Measurements from ENCODE around the gene P2RY2. TPM values are rescaled to one million over a fixed set of nuclear protein-coding genes. Genes with fewer than 3 reads are reported as not detected.

P2RY2 gene
- polyA plus RNA-seq, 1 of the 3 experiments (the other 2 are of a cell fraction) = 0.12 TPM

GRCh38 chr11:73280626-73281025 lies 62.5 kb downstream of the P2RY2 start:
- Histone ChIP-seq H3K4me3 (ENCODE audit: low read depth in 2 of 2, low read length in 1 of 2) (no peak overlapping the region), H3K4me2 (no peak overlapping the region), H2AFZ (ENCODE audit: low read depth) (no peak overlapping the region), H3K9me2 (no peaks in the 10 kb centered on the region), H3K9me3 (no peaks in the 10 kb centered on the region), H3K27me3 (ENCODE audit: insufficient read depth) (no peaks in the 10 kb centered on the region), H3F3A (replicated peaks; ENCODE audit: insufficient read depth) (no peaks in the 10 kb centered on the region), H3K36me3 (replicated peaks in 1 of 2; ENCODE audit: control insufficient read depth in 1 of 2, insufficient read depth in 2 of 2, low read length in 1 of 2) (no peaks in the 10 kb centered on the region), H3K79me2 (ENCODE audit: insufficient read depth) (no peaks in the 10 kb centered on the region), H3K27ac (ENCODE audit: low read depth in 2 of 2, low read length in 1 of 2) (no peak overlapping the region), H3K9ac (no peak overlapping the region), H3K4me1 (ENCODE audit: control insufficient read depth in 1 of 2, insufficient read depth in 2 of 2, low read depth in 1 of 2, low read length in 1 of 2) (peaks cover 0 to 20% of the 10 kb centered on the region in 2 experiments; a peak in 1 of 4 replicates), H4K20me1 (ENCODE audit: insufficient read depth) (no peaks in the 10 kb centered on the region)
- no peak for DNase-seq
- WGBS (ENCODE audit: low lambda C conversion rate) = 87% methylated on average over 5 of the region's 5 CpGs
- CTCF ChIA-PET = interaction anchor here (1.0 to 14.8 kb wide), 7 partner anchors 10 to 450 kb away, joined by 3 to 283 read pairs (median 6); partner anchors contain the start of gene P2RY6
- no peak for TF ChIP-seq MAX (IDR thresholded peaks at IDR 0.05; ENCODE audit: low read depth)
- no peak for TF ChIP-seq SIN3A (IDR thresholded peaks at IDR 0.05; ENCODE audit: borderline replicate concordance, low read depth, low read length)
- no peak for TF ChIP-seq FOXM1 (IDR thresholded peaks at IDR 0.05; ENCODE audit: low read depth)
- no peak for TF ChIP-seq TAF1 (IDR thresholded peaks at IDR 0.05; ENCODE audit: borderline replicate concordance, low read depth, low read length)
- POLR2A ChIA-PET = no interaction called here

- Histone ChIP-seq H3K79me2 (ENCODE audit: insufficient read depth) (no peaks in the 10 kb centered on the region), H3K4me3 (ENCODE audit: low read depth in 2 of 2, low read length in 1 of 2) (no peak overlapping the region), H3K9me2 (no peaks in the 10 kb centered on the region), H3K27ac (ENCODE audit: low read depth in 2 of 2, low read length in 1 of 2) (no peak overlapping the region; a peak in 1 of 4 replicates), H4K20me1 (ENCODE audit: insufficient read depth) (no peaks in the 10 kb centered on the region), H3K4me2 (no peak overlapping the region), H3K36me3 (replicated peaks in 1 of 2; ENCODE audit: control insufficient read depth in 1 of 2, insufficient read depth in 2 of 2, low read length in 1 of 2) (no peaks in the 10 kb centered on the region), H2AFZ (ENCODE audit: low read depth) (no peak overlapping the region), H3K9ac (no peak overlapping the region), H3K27me3 (ENCODE audit: insufficient read depth) (no peaks in the 10 kb centered on the region), H3K9me3 (no peaks in the 10 kb centered on the region), H3F3A (replicated peaks; ENCODE audit: insufficient read depth) (no peaks in the 10 kb centered on the region), H3K4me1 (ENCODE audit: control insufficient read depth in 1 of 2, insufficient read depth in 2 of 2, low read depth in 1 of 2, low read length in 1 of 2) (peaks cover 0 to 20% of the 10 kb centered on the region in 2 experiments; a peak in 1 of 4 replicates)
- POLR2A ChIA-PET = no interaction called here
- no peak for DNase-seq
- 71% methylated on average over 1 of the region's 3 CpGs for WGBS (ENCODE audit: low lambda C conversion rate)
- CTCF ChIA-PET = interaction anchor here (1.6 to 14.8 kb wide), 4 partner anchors 9 to 54 kb away, joined by 6 to 283 read pairs (median 104); partner anchors contain the start of gene P2RY6
- TF ChIP-seq EZH2phosphoT487 (IDR thresholded peaks at IDR 0.05; ENCODE audit: borderline replicate concordance, low read depth) (no peak), TEAD4 (IDR thresholded peaks at IDR 0.05; ENCODE audit: borderline replicate concordance, insufficient read depth) (no peak), MEF2A (IDR thresholded peaks at IDR 0.05; ENCODE audit: borderline replicate concordance, low read depth) (no peak), CTCF (IDR thresholded peaks at IDR 0.05) (no peak), MAX (IDR thresholded peaks at IDR 0.05; ENCODE audit: low read depth) (no peak), FOXM1 (IDR thresholded peaks at IDR 0.05; ENCODE audit: low read depth) (no peak), EP300 (IDR thresholded peaks at IDR 0.05; ENCODE audit: borderline replicate concordance in 1 of 2, low read depth in 1 of 2, low read length in 1 of 2) (no peak), USF1 (IDR thresholded peaks at IDR 0.05; ENCODE audit: borderline replicate concordance, low read depth) (no peak), RFX5 (IDR thresholded peaks at IDR 0.05; ENCODE audit: low read length) (no peak), REST (IDR thresholded peaks at IDR 0.05; ENCODE audit: low read depth, low read length) (no peak), NRF1 (IDR thresholded peaks at IDR 0.05; ENCODE audit: low read depth, low read length) (no peak), RAD21 (IDR thresholded peaks at IDR 0.05; ENCODE audit: low read length) (no peak), YY1 (IDR thresholded peaks at IDR 0.05; ENCODE audit: low read depth) (no peak), GATA2 (CRISPR knock-in tag; IDR thresholded peaks at IDR 0.05) (no peak), IRF3 (IDR thresholded peaks at IDR 0.05; ENCODE audit: low read depth, low read length) (no peak), ELF1 (IDR thresholded peaks at IDR 0.05) (no peak), POLR2AphosphoS5 (IDR thresholded peaks at IDR 0.05; ENCODE audit: low read depth, low read length) (no peak), NFIC (IDR thresholded peaks at IDR 0.05; ENCODE audit: borderline replicate concordance) (no peak)
Measured at GRCh38 chr11:73281201-73281741, 63.2 kb downstream of the P2RY2 start.
